Erythroblast (primary cell): ENCODE measurements around the gene TUBB2B.

Experiments
- GATA1 ChIP-seq: IDR thresholded peaks from 2 replicates; pipeline ENCODE4 v1.6.1; 2011; ENCODE audit warnings: low read depth, mild to moderate bottlenecking, control low read depth, low read length, moderate library complexity
- POLR2A ChIP-seq: IDR thresholded peaks from 2 replicates; pipeline ENCODE4 v1.6.1; 2011; ENCODE audit warnings: mild to moderate bottlenecking, low read length

- TF ChIP-seq POLR2A (no peak), GATA1 (no peak)
These were observed 12.6 kb downstream of the TUBB2B start for GRCh38 chr6:3214898-3215297.
